ENCODE data around the gene FSTL4.

- no peak for TF ChIP-seq CTCF (IDR thresholded peaks at IDR 0.05 in 4 of 5, conservative IDR thresholded peaks at IDR 0.05 in 1 of 5)
- no peak for TF ChIP-seq POLR2A (IDR thresholded peaks at IDR 0.05)
These were observed 257.8 kb downstream of the FSTL4 start for GRCh38 chr5:133354323-133355185.

Data from gastrocnemius medialis (tissue), 4 donors.